Glutamatergic neuron (in vitro differentiated cells): ENCODE measurements around the gene FLNA. TPM values are rescaled to one million over a fixed set of nuclear protein-coding genes. Genes with fewer than 3 reads are reported as not detected.

ENCODE experiments used
- DNase-seq: peaks from one replicate; pipeline ENCODE4 v3.0.0; 2022
- H3K27ac Mint-ChIP-seq: one replicate; pipeline ENCODE4 v1.8.0; 2020; ENCODE audit warnings: mild to moderate bottlenecking, mixed read lengths, inconsistent platforms; ENCODE audit not compliant: unreplicated experiment
- H3K27me3 Mint-ChIP-seq: one replicate; pipeline ENCODE4 v1.8.0; 2020; ENCODE audit warnings: mild to moderate bottlenecking, moderate library complexity, mixed read lengths, inconsistent platforms; ENCODE audit not compliant: unreplicated experiment
- H3K36me3 Mint-ChIP-seq: one replicate; pipeline ENCODE4 v1.8.0; 2020; ENCODE audit warnings: mild to moderate bottlenecking, mixed read lengths, inconsistent platforms; ENCODE audit not compliant: unreplicated experiment
- H3K4me1 Mint-ChIP-seq: one replicate; pipeline ENCODE4 v1.8.0; 2020; ENCODE audit warnings: mild to moderate bottlenecking, low read depth, mixed read lengths, inconsistent platforms; ENCODE audit not compliant: unreplicated experiment
- H3K4me3 Mint-ChIP-seq: one replicate; pipeline ENCODE4 v1.8.0; 2020; ENCODE audit warnings: mild to moderate bottlenecking, mixed read lengths, inconsistent platforms; ENCODE audit not compliant: unreplicated experiment
- H3K9me3 Mint-ChIP-seq: one replicate; pipeline ENCODE4 v1.8.0; 2020; ENCODE audit warnings: mild to moderate bottlenecking, moderate library complexity, mixed read lengths, inconsistent platforms; ENCODE audit not compliant: unreplicated experiment
- total RNA-seq: library from RNA; stranded (reverse); fragmentation: NEBNext Ultra II Directional; extraction: Animal tissue kit (Norgen Biotek cat#: 25700); gene quantifications from one replicate; pipeline ENCODE4 v1.2.1, GENCODE V29; 2021; ENCODE audit not compliant: unreplicated experiment
- TF ChIP-seq, protein P1 (sequence below): fragments of 200-600 bp; sonication (generic); IDR thresholded peaks from one replicate; pipeline ENCODE4 v1.5.0; 2021; ENCODE audit not compliant: partially characterized antibody, unreplicated experiment

Gene FLNA
- total RNA-seq, 1 donor from 2014 or later = 499 TPM

DNA sequence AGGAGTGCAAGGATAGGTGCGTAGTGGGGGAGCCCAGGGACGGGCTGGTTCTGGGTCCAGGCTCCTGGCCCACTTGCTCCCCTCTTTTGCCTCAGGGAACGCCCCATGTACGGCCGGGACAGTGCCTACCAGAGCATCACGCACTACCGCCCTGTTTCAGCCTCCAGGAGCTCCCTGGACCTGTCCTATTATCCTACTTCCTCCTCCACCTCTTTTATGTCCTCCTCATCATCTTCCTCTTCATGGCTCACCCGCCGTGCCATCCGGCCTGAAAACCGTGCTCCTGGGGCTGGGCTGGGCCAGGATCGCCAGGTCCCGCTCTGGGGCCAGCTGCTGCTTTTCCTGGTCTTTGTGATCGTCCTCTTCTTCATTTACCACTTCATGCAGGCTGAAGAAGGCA lies 6.4 kb upstream of the FLNA start:
- H3K4me3 Mint-ChIP-seq = peak overlapping the region; percentile 93
- no peaks in the 10 kb centered on the region for H3K4me1 Mint-ChIP-seq
- TF ChIP-seq, protein P1, sequence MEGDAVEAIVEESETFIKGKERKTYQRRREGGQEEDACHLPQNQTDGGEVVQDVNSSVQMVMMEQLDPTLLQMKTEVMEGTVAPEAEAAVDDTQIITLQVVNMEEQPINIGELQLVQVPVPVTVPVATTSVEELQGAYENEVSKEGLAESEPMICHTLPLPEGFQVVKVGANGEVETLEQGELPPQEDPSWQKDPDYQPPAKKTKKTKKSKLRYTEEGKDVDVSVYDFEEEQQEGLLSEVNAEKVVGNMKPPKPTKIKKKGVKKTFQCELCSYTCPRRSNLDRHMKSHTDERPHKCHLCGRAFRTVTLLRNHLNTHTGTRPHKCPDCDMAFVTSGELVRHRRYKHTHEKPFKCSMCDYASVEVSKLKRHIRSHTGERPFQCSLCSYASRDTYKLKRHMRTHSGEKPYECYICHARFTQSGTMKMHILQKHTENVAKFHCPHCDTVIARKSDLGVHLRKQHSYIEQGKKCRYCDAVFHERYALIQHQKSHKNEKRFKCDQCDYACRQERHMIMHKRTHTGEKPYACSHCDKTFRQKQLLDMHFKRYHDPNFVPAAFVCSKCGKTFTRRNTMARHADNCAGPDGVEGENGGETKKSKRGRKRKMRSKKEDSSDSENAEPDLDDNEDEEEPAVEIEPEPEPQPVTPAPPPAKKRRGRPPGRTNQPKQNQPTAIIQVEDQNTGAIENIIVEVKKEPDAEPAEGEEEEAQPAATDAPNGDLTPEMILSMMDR = no peak
- H3K9me3 Mint-ChIP-seq = peaks cover 1% of the 10 kb centered on the region
- no peaks in the 10 kb centered on the region for H3K36me3 Mint-ChIP-seq
- no peak for DNase-seq
- peak overlapping the region; percentile 76 for H3K27ac Mint-ChIP-seq
- H3K27me3 Mint-ChIP-seq = peaks cover 2% of the 10 kb centered on the region

DNA sequence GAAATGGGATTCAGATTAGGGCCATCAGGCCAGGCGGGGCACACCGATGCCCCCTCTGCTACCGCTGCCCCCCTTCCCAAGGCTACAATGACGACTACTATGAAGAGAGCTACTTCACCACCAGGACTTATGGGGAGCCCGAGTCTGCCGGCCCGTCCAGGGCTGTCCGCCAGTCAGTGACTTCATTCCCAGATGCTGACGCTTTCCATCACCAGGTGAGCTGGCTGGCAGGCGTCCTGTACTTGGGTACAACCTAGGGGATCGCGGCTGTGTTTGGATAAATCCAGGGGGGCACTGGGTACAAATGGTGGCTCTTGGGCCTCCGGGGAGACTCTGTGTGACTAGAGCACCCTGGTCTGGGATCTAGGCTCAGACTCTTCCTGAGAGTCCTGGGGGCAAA lies 5.7 kb upstream of the FLNA start:
- Mint-ChIP-seq H3K27me3 (peaks cover 2% of the 10 kb centered on the region), H3K4me1 (peaks cover under 1% of the 10 kb centered on the region), H3K36me3 (no peaks in the 10 kb centered on the region), H3K4me3 (peak overlapping the region; percentile 93), H3K27ac (peak overlapping the region; percentile 75), H3K9me3 (peaks cover 1% of the 10 kb centered on the region)
- DNase-seq = no peak
- TF ChIP-seq, protein P1 = no peak

DNA sequence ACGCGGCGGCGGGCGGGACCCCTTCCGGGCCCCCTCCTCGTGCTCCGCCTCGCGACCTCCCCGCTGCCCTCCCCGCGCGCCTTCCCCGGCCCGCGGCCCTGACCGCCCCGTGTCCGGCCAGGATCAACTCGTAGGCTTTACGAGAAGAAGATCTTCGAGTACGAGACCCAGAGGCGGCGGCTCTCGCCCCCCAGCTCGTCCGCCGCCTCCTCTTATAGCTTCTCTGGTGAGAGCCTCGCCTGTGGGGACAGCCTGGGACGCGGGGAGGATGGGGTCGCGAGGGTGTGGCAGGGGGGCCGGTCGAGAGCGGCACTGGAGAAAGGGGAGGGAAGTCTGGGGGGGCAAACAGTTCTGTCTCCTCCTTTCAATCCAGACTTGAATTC lies 5.1 kb upstream of the FLNA start:
- peaks cover 1% of the 10 kb centered on the region for H3K4me1 Mint-ChIP-seq
- H3K4me3 Mint-ChIP-seq = peak overlapping the region; percentile 93
- H3K9me3 Mint-ChIP-seq = peaks cover 1% of the 10 kb centered on the region
- no peak for DNase-seq
- H3K36me3 Mint-ChIP-seq = no peaks in the 10 kb centered on the region
- H3K27ac Mint-ChIP-seq = peak overlapping the region; percentile 75
- H3K27me3 Mint-ChIP-seq = peaks cover 2% of the 10 kb centered on the region
- TF ChIP-seq, protein P1 = no peak

DNA sequence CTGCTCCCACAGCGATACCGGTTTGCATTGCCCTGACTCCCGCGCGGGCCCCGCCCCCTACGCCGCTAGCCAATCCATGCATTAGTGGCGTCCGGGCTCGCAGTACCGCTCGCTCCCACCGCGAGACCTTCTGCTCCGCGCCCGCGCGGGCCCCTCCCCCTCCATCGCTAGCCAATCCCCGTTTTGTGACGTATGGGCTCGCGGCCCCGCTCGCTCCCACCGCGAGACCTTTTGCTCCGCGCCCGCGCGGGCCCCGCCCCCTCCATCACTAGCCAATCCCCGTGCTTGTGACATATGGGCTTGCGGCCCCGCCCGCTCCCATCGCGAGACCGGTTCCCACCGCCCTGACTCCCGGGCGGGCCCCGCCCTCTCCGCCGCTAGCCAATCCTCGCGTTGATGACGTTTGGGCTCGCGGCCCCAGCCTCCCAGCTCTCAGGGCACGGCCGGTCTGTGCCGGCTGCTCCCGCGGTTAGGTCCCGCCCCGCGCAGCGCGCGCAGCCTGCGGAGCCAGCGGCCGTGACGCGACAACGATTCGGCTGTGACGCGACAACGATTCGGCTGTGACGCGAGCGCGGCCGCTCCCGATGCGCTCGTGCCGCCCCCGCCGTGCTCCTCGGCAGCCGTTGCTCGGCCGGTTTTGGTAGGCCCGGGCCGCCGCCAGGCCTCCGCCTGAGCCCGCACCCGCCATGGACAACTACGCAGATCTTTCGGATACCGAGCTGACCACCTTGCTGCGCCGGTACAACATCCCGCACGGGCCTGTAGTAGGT lies 4.5 kb upstream of the FLNA start, which contains the start of gene EMD:
Gene EMD (plus strand): TSS at position 497 of the 770 bp plus-strand sequence. CDS start 190 bp downstream, at position 687.
- peak; percentile 94 for DNase-seq
- peak within 1 kb of the TSS; percentile 93 for H3K4me3 Mint-ChIP-seq
- peaks cover 1% of the 10 kb centered on the region for H3K9me3 Mint-ChIP-seq
- H3K4me1 Mint-ChIP-seq = peaks cover 1% of the 10 kb centered on the region
- TF ChIP-seq, protein P1 = no peak
- peak within 1 kb of the TSS; percentile 75 for H3K27ac Mint-ChIP-seq
- peaks cover 2% of the 10 kb centered on the region for H3K27me3 Mint-ChIP-seq
- no peaks in the 10 kb centered on the region for H3K36me3 Mint-ChIP-seq

DNA sequence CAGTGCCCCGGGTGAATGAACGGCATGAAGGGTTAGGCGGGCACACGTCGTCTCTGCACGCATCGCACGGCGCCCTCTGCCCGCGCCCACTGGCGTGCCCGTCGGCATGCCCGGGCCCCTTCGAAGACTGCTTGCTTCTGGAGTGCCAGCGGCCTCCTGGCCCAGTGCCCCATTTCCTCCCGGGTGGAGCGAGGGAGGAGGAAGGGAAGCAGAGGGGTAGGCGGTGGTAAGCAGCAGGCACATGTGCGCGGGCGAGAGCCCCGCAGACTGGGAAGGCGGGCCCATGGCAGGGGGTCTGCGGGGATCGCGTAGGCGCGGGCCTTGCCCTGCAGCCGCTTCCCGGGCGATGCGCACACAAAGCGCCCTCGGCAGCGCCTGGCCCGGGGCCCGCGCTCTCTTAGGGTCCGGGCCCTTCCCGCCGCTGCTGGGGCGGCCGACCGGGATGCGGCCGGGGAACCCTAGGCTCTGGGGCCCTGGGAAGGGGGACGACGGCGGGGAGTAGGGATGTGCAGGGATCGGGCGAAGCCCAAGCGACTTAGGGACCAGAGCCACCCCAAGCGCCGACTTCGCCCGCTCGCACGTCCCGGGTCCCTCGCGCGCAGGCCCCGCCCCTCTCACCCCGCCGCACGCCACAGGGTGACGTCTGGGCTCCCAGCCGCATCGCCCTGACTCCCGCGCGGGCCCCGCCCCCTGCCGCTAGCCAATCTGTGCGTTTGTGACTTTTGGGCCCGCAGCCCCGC lies 3.8 kb upstream of the FLNA start:
- peaks cover 1% of the 10 kb centered on the region for H3K4me1 Mint-ChIP-seq

More for the DNA sequence above, 3.8 kb upstream of the FLNA start:
- Mint-ChIP-seq H3K27ac (no peak overlapping the region), H3K4me3 (peak overlapping the region; percentile 61), H3K27me3 (peaks cover 2% of the 10 kb centered on the region), H3K9me3 (peaks cover 1% of the 10 kb centered on the region), H3K36me3 (no peaks in the 10 kb centered on the region)
- DNase-seq = peak; percentile 30
- TF ChIP-seq, protein P1 = no peak
